GM13977 (cell line): ENCODE data around the gene AGAP2.

Experiments used
- DNase-seq: peaks from one replicate; pipeline ENCODE4 v3.0.0; 2012; ENCODE audit warnings: low spot score
- in situ Hi-C: fragments of 300-500 bp; cut with MboI; formaldehyde crosslinking; loops from one replicate; pipeline ENCODE4 v1.12.0; 2022; ENCODE audit warnings: low sequenced_read_pairs, low pct_unique_long_range_greater_than_20kb, mixed read lengths, inconsistent platforms; ENCODE audit not compliant: unreplicated experiment
- TF ChIP-seq, protein P1 (sequence below): IDR thresholded peaks from 2 replicates; pipeline ENCODE4 v1.5.1; 2012; ENCODE audit warnings: mild to moderate bottlenecking, control low read depth; ENCODE audit not compliant: insufficient read depth; ENCODE audit errors: extremely low read depth, missing control alignments

AGAP2 gene

DNA sequence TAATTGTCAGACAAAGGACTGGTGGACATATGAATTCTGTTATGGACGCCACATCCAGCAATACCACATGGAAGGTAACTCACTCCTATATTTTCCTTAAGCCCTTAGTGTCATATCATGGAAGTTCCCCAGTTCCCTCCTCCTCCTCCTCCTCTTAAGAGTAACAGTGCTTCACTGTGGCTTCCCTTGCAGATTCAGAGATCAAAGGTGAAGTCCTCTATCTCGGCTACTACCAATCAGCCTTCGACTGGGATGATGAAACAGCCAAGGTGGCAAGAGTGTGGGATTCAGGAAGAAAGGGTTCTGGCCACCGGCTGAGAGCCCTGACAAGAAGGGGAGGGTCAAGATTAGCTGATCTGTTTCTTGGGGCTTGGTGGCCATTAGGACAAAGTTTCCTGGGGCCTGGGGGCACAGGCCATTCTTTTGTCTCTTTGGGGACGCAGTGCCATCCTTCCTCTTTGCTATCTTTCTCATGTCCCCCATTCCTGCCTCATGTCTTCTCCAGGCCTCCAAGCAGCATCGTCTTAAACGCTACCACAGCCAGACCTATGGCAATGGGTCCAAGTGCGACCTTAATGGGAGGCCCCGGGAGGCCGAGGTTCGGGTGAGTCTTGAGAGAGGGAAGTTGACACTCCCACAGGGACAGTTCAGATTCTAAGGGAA is 42.6 kb downstream of the AGAP2 start:
- in situ Hi-C loops, result no loop called here
- TF ChIP-seq, protein P1, sequence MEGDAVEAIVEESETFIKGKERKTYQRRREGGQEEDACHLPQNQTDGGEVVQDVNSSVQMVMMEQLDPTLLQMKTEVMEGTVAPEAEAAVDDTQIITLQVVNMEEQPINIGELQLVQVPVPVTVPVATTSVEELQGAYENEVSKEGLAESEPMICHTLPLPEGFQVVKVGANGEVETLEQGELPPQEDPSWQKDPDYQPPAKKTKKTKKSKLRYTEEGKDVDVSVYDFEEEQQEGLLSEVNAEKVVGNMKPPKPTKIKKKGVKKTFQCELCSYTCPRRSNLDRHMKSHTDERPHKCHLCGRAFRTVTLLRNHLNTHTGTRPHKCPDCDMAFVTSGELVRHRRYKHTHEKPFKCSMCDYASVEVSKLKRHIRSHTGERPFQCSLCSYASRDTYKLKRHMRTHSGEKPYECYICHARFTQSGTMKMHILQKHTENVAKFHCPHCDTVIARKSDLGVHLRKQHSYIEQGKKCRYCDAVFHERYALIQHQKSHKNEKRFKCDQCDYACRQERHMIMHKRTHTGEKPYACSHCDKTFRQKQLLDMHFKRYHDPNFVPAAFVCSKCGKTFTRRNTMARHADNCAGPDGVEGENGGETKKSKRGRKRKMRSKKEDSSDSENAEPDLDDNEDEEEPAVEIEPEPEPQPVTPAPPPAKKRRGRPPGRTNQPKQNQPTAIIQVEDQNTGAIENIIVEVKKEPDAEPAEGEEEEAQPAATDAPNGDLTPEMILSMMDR, result no peak
- no peak for DNase-seq

DNA sequence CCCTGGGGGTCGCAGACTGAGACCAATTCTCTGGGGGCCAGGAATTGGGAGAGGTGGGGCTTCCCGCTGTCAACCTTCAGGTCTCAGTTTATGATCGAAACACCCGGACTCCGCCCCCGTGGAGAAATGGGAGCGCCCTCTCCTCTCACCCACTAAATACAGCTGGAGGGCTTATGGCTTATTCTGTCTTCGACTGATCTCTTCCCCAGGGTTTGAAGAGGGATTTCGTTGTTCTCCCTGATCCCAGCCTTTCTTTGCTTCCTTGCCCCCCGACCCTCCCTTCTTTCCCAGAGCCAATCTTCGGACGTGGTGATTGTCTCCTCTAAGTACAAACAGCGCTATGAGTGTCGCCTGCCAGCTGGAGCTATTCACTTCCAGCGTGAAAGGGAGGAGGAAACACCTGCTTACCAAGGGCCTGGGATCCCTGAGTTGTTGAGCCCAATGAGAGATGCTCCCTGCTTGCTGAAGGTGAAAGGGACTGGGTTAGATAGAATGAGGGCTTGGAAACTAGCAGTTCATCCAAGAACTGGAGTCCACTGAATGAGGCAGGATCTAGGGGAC is 44.0 kb downstream of the AGAP2 start:
- TF ChIP-seq, protein P1, result no peak
- in situ Hi-C loops, result no loop called here
- DNase-seq, result no peak

DNA sequence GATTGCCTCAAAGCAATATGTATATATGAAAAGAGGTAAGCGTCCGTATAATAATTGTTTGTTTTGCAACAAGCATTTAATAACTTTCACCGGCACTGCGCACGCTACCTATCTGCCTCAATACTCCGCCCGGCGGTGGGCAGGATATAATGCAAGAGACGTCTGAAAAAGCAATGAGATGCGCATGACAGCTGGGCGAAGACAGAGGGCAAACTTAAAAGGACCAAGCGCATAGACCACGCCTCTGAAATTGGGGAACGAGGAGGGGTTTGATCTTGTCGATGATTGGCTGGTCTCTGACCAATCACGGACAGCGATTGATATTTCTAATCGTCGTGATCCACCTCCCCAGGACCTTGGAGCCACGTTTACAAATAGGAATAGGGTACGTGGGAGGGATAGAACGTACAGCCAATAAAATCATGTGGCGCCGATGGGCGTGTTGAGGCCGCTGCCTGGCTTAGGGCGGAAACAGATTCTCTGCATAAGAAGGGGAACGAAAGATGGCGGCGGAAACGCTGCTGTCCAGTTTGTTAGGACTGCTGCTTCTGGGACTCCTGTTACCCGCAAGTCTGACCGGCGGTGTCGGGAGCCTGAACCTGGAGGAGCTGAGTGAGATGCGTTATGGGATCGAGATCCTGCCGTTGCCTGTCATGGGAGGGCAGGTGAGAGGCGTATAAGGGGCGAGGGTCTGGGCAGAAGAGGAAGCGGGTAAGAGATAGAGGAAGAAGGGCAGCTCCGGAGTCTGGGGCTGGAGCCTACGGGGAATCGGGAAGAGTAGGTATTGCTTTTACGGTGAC is 44.7 kb downstream of the AGAP2 start, which contains the start of gene OS9:
Gene OS9 (plus strand): TSS at position 474 of the 800 bp plus-strand sequence. CDS start 30 bp downstream, at position 504.
- in situ Hi-C loops, result no loop called here
- TF ChIP-seq, protein P1, result peak; percentile 71
- DNase-seq, result peak; percentile 93

DNA sequence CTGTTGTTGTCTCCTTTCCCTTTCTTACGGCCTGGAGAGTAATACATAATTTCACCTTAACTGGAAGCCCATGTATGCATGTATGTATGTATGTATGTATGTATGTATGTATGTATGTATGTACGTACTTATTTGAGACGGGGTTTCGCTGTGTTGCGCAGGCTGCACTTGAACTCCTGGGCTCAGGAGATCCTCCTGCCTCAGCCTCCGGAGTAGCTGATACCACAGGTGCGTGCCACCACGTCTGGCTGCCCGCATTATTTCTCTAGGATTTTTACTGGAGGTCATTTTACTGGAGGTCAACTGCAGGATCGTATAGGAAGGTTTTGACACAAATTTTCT is 45.3 kb downstream of the AGAP2 start:
- TF ChIP-seq, protein P1, result peak; percentile 7
- in situ Hi-C loops, result no loop called here

DNA sequence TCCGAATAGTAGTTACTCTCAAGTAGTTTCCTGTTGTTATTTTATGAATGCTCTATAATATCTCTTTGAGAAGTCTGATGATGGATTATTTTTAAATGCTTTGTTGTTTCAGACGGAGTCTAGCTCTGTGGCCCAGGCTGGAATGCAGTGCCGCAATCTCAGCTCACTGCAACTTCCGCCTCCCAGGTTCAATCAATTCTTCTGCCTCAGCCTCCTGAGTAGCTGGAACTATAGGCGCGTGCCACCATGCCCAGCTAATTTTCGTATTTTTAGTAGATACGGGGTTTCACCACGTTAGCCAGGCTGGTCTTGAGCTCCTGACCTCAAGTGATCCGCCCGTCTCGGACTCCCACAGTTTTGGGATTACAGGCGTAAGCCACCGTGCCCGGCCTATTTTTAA is 46.0 kb downstream of the AGAP2 start:
- in situ Hi-C loops, result no loop called here
- TF ChIP-seq, protein P1, result no peak
- no peak for DNase-seq

More for the DNA sequence above, 45.3 kb downstream of the AGAP2 start:
- DNase-seq, result no peak

DNA sequence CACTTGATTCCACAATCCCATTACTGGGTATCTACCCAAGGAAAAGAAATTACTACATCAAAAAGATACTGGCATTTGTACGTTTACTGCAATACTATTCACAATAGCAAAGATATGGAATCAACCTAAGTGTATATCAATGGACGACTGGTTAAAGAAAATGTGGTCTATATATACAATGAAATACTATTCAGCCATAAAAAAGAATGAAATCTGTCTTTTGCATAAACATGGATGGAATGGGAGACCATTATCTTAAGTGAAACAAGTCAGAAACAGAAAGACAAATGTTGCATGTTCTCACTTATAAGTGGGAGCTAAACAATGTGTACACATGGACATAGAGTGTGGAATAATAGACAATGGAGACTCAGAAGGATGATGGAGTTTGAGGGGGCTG is 49.6 kb downstream of the AGAP2 start:
- TF ChIP-seq, protein P1, result no peak
- in situ Hi-C loops, result no loop called here
- DNase-seq, result no peak
